Spinal cord (tissue), 10 donors: Measurements from ENCODE around the gene PSMG1. TPM values are rescaled to one million over a fixed set of nuclear protein-coding genes. Genes with fewer than 3 reads are reported as not detected.
"Not testable (repeated sequence)": the region's sequence is repeated elsewhere in the genome, so short reads cannot be mapped to it uniquely, and the experiment has no call there.

ENCODE experiments used
- DNase-seq, 6 donors: peaks; one replicate each; pipeline versions ENCODE4 v3.0.0 to v3.0.0-alpha.2; 2013 to 2015; ENCODE audit warnings: low spot score in 6 of 6, low read depth in 4 of 6
- H3K27ac ChIP-seq: one replicate; pipeline ENCODE4 v1.5.1; 2013; ENCODE audit warnings: low read depth, low read length, control low read depth
- H3K27me3 ChIP-seq: one replicate; pipeline ENCODE4 v1.6.1; 2013; ENCODE audit warnings: low read length; ENCODE audit not compliant: control insufficient read depth, insufficient read depth
- H3K36me3 ChIP-seq: one replicate; pipeline ENCODE4 v1.6.1; 2013; ENCODE audit warnings: low read length; ENCODE audit not compliant: control insufficient read depth, insufficient read depth
- H3K4me1 ChIP-seq: one replicate; pipeline ENCODE4 v1.6.1; 2013; ENCODE audit warnings: low read length; ENCODE audit not compliant: control insufficient read depth, insufficient read depth
- H3K4me3 ChIP-seq: one replicate; pipeline ENCODE4 v1.5.1; 2013; ENCODE audit warnings: low read depth, low read length, control low read depth
- H3K9me3 ChIP-seq: one replicate; pipeline ENCODE4 v1.6.1; 2013; ENCODE audit warnings: low read length; ENCODE audit not compliant: control insufficient read depth, insufficient read depth
- WGBS: methylation state at CpG from one replicate; pipeline ENCODE4 v1.1.5; 2013; ENCODE audit warnings: missing lambda C conversion rate; ENCODE audit not compliant: insufficient coverage; 5-methylcytosine and 5-hydroxymethylcytosine counted together
- polyA plus RNA-seq, 2 donors: library from polyadenylated mRNA; unstranded; fragments of 120-200 nt; gene quantifications; one replicate each; pipeline ENCODE4 v1.2.1, GENCODE V29; 2013; ENCODE audit not compliant: insufficient read length in 2 of 2
- total RNA-seq, 2 donors: library from RNA; depleted of rRNA in 1 of 2; stranded (reverse); fragments of 120-200 nt in 1 of 2; fragments of >200 nt in 1 of 2; gene quantifications; one replicate each; pipeline versions ENCODE4 v1.2.3 to v1.2.4, GENCODE V29; 2013 to 2014
- donor health status: healthy.

The PSMG1 gene
- total and polyA plus RNA-seq, 4 donors, result 34.4 to 46.0 (median 44.6) TPM

DNA sequence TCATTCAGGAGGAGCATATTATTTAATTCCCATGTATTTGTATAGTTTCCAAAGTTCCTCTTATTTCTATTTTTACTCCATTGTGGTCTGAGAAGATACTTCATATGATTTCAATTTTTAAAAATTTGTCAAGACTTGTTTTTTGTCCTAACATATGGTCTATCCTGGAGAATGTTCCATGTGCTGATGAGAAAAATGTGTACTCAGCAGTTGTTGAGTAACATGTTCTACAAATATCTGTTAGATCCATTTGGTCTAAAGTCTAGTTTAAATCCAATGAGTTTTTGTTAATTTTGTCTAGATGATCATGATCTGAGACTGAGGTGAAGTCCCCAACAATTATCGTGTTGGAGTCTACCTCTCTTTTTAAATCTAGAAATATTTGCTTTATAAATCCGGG is 14.5 kb downstream of the PSMG1 start:
- Histone ChIP-seq H3K4me1 (no peaks in the 10 kb centered on the region), H3K36me3 (peaks cover 3% of the 10 kb centered on the region), H3K27me3 (no peaks in the 10 kb centered on the region), H3K4me3 (no peak overlapping the region), H3K9me3 (no peaks in the 10 kb centered on the region), H3K27ac (no peak overlapping the region)
- DNase-seq, result no peak
- WGBS, result no CpG with 5 or more reads among the region's 2 CpGs

DNA sequence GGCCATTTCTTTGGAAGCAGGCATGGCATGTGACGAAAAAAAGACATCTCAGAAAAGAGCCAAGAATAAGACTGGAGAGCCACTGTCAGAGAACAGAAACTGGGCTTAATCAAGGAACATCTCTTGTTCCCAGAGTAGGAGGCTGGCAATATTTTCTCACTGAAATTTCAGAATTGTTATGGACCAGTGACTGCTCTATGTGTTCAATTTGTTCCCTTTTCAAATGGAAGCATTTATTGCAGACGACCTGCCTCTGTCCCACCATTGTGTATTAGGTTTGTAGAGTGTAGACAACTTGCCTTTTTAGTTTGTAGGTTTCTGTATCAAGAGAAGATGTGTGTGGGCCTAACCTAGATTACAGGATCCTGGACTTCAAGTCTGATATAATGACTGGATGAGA is 18.7 kb downstream of the PSMG1 start:
- Histone ChIP-seq H3K27me3 (no peaks in the 10 kb centered on the region), H3K4me1 (no peaks in the 10 kb centered on the region), H3K27ac (no peak overlapping the region), H3K9me3 (peaks cover 2% of the 10 kb centered on the region), H3K36me3 (no peaks in the 10 kb centered on the region), H3K4me3 (no peak overlapping the region)
- 92% methylated on average over 2 of the region's 2 CpGs for WGBS
- DNase-seq, result no peak

DNA sequence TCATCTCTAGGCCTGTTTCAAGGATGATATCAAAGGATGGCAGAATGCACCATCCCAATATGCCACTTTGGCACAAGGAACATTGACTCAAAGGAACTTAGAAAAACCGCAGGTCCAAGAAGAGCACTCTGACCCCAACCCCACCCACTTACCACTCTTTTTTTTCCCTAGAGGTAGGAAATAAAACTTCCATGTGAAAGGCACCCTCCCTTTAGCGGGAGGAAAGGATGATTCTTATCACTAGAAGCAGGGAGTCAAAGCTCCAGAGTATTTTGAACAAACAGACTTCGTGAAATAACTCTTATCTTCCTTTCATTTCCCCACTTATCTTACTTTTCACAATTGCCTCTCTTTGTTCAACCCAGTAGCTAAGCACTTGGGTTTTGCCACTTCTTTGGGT is 22.2 kb downstream of the PSMG1 start:
- Histone ChIP-seq H3K4me3 (no peak overlapping the region), H3K36me3 (no peaks in the 10 kb centered on the region), H3K4me1 (no peaks in the 10 kb centered on the region), H3K27me3 (no peaks in the 10 kb centered on the region), H3K9me3 (peaks cover 2% of the 10 kb centered on the region), H3K27ac (no peak overlapping the region)
- 77% methylated on average over 2 of the region's 3 CpGs for WGBS
- no peak for DNase-seq

DNA sequence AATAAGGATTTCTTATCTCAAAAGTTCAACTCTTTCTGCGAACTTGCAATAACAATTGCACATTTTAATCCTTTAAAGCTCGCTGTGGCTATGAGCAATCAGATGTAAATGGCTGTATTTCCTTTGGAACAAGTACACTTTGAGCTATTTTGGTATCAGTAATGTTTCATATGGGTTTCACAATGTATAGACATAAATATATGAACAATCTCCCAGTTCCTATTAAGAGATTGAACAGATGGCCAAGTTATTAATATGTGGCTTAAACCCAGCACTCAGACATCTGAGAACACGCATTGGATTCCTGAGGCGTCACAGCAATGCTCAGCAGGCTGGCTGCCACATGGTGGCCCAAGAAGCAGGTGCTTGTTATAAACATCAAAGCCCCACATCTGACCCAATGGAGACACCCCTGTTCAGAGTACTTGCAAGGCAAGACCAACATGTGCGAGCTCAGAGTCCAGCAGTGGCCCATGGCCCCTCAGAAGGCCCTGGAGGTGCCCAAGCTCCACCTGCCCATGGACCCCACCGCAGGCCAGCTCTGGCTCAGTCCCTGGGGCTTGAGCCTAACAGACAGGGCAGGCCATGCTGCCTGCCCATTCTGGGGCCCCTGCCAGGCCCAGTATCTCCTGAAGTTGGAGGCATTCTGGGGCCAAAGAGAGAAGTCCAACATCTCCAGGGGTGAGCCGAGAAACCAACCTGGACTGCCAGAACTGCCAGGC is 23.7 kb downstream of the PSMG1 start:
- 87% methylated on average over 5 of the region's 7 CpGs for WGBS
- Histone ChIP-seq H3K4me1 (no peaks in the 10 kb centered on the region), H3K4me3 (no peak overlapping the region), H3K9me3 (peaks cover 2% of the 10 kb centered on the region), H3K36me3 (no peaks in the 10 kb centered on the region), H3K27me3 (no peaks in the 10 kb centered on the region), H3K27ac (no peak overlapping the region)
- no peak for DNase-seq

DNA sequence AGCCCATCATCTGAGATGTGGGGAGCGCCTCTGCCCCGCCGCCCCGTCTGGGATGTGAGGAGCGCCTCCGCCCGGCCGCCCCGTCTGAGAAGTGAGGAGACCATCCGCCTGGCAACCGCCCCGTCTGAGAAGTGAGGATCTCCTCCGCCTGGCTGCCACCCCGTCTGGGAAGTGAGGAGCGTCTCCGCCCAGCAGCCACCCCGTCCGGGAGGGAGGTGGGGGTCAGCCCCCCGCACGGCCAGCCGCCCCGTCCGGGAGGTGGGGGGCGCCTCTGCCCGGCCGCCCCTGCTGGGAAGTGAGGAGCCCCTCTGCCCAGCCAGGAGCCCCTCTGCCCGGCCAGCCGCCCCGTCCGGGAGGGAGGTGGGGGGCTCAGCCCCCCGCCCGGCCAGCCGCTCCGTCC is 26.0 kb downstream of the PSMG1 start:
- H3K27ac ChIP-seq, H3K9me3 ChIP-seq, H3K4me1 ChIP-seq, DNase-seq, H3K36me3 ChIP-seq, H3K27me3 ChIP-seq, H3K4me3 ChIP-seq: not testable (repeated sequence)
- 97% methylated on average over 28 of the region's 34 CpGs for WGBS

DNA sequence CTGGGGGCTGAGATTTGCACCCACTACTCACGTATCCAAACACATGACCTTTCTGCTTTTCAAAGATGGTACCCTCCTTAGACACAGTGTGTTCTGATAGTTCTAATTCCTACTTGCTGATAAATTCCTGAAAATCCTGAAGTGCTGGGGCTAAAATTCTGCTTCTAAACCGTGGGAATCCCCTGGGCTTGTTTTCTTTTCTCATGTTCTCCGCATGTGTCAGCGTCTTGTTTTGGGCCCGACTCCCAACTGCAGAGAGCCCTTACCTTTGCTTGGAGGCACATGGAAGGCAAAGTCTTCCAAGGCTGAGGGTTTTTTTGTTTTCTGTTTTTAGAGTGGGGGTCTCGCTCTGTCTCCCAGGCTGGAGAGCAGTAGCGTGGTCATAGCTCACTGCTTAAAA is 27.2 kb downstream of the PSMG1 start:
- H3K4me3 ChIP-seq, result no peak overlapping the region
- H3K27ac ChIP-seq, result no peak overlapping the region
- H3K4me1 ChIP-seq, result no peaks in the 10 kb centered on the region
- no peak for DNase-seq
- no peaks in the 10 kb centered on the region for H3K9me3 ChIP-seq
- no peaks in the 10 kb centered on the region for H3K27me3 ChIP-seq
- no peaks in the 10 kb centered on the region for H3K36me3 ChIP-seq
- 81% methylated on average over 5 of the region's 7 CpGs for WGBS

DNA sequence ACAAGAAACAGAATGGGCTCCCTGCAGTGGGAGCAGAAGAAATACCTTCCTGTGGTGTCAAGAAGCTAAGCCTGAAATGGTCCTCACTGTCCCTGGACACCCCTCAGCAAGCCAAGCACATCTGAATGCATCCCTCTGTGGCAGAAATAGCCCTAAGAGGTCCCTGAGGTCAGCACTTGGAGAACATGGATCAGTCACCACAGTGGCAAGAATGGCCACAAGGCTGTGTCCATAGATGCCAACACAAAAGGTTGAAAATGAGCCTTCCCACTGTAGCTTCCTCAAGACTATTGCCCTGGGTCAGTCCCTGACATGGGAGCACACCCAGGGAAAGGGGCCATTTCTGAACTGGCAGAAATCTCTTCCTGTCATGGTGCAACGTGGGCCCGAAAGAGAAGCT is 27.7 kb downstream of the PSMG1 start:
- H3K36me3 ChIP-seq, result no peaks in the 10 kb centered on the region
- no peaks in the 10 kb centered on the region for H3K9me3 ChIP-seq
- DNase-seq, result no peak
- no peaks in the 10 kb centered on the region for H3K27me3 ChIP-seq
- no peak overlapping the region for H3K27ac ChIP-seq
- H3K4me3 ChIP-seq, result no peak overlapping the region
- no peaks in the 10 kb centered on the region for H3K4me1 ChIP-seq
- WGBS, result no CpG with 5 or more reads among the region's 2 CpGs

DNA sequence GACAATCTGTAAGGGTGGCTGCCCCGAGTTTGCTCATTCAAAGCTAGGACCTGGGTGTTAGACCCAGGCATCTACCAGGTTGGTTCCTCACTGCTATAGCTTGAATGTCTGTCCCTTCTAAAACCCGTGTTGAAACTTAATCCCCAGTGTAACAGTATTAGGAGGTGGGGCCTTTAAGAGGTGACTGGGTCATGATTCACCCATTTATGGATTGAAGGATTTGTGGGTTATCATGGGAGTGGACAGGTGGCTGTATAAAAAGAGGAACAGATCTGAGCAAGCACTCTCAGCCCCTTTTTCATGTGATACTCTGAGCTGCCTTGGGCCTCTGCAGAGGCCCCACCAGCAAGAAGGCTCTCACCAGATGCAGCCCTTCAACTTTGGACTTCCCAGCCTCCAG is 29.4 kb downstream of the PSMG1 start:
- Histone ChIP-seq H3K36me3 (no peaks in the 10 kb centered on the region), H3K4me1 (no peaks in the 10 kb centered on the region), H3K27me3 (no peaks in the 10 kb centered on the region), H3K4me3 (no peak overlapping the region), H3K9me3 (no peaks in the 10 kb centered on the region), H3K27ac (no peak overlapping the region)
- 75% methylated on average over 2 of the region's 2 CpGs for WGBS
- DNase-seq, result no peak

DNA sequence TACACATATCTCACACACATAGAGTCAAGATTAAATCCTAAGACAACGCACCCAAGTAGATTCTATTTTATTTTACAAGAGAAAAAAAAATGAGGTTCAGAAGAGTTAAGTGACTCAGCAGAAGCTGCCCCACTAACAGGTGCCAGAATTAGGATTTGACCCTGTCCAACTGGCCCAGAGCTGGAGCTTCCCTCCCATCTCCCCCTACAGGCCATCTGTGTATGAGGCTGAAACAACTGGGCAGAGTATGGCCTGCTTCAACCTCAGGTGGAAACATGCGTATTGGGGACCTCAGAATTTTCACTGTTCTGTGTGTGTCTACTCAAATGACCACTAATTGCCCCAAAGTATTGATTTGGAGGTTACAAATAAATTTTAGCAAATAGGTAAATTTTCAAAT is 29.9 kb downstream of the PSMG1 start:
- H3K27me3 ChIP-seq, result no peaks in the 10 kb centered on the region
- no peaks in the 10 kb centered on the region for H3K4me1 ChIP-seq
- H3K4me3 ChIP-seq, result no peak overlapping the region
- no CpG with 5 or more reads among the region's 2 CpGs for WGBS
- no peaks in the 10 kb centered on the region for H3K9me3 ChIP-seq
- H3K27ac ChIP-seq, result no peak overlapping the region
- H3K36me3 ChIP-seq, result no peaks in the 10 kb centered on the region
- DNase-seq, result no peak

DNA sequence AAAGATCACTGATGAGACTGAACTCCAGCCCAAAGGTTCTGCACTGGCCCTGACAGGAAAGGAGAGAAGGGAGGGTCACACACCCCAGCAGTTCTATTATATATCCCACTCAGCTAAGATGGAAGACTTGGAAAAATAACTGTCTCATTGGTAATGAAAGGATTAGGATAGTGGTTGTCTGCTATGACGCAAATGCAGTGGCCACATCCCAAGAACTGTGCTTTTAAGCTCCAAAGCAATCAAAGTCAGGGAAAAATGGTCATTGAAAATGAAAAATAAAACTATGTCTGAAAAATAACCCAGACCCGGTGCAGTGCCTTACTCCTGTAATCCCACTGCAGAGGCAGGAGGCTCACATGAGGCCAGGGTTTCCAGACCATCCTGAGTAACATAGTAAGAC is 31.0 kb downstream of the PSMG1 start:
- Histone ChIP-seq H3K27me3 (no peaks in the 10 kb centered on the region), H3K4me3 (no peak overlapping the region), H3K9me3 (no peaks in the 10 kb centered on the region), H3K36me3 (no peaks in the 10 kb centered on the region), H3K27ac (no peak overlapping the region), H3K4me1 (no peaks in the 10 kb centered on the region)
- 90% methylated on average over 2 of the region's 2 CpGs for WGBS
- no peak for DNase-seq
